ENCODE data around the gene BRS3. TPM values are rescaled to one million over a fixed set of nuclear protein-coding genes. Genes with fewer than 3 reads are reported as not detected.

BRS3 gene
- total RNA-seq, 1 donor from 2014 or later = not detected

GRCh38 chrX:136542281-136542680 lies 54.5 kb downstream of the BRS3 start:
- Histone ChIP-seq H3K4me1 (no peaks in the 10 kb centered on the region), H3K9ac (no peak overlapping the region), H3F3A (ENCODE audit: low read depth) (no peaks in the 10 kb centered on the region), H3K27ac (no peak overlapping the region), H3K4me3 (no peak overlapping the region), H3K36me3 (no peaks in the 10 kb centered on the region), H3K79me2 (ENCODE audit: low read depth) (no peaks in the 10 kb centered on the region), H3K4me2 (no peak overlapping the region), H3K27me3 (no peaks in the 10 kb centered on the region), H2AFZ (replicated peaks) (no peak overlapping the region), H4K20me1 (ENCODE audit: low read depth) (no peaks in the 10 kb centered on the region), H3K9me3 (ENCODE audit: low read depth) (no peaks in the 10 kb centered on the region)
- no peaks in the 10 kb centered on the region for H3K4me1 Mint-ChIP-seq
- no peaks in the 10 kb centered on the region for H3K9me3 Mint-ChIP-seq
- DNase-seq (ENCODE audit: low spot score) = no peak
- no peak overlapping the region for H3K27ac Mint-ChIP-seq
- H3K36me3 Mint-ChIP-seq = no peaks in the 10 kb centered on the region
- no peak overlapping the region for H3K4me3 Mint-ChIP-seq
- TF ChIP-seq EZH2phosphoT487 (IDR thresholded peaks at IDR 0.05) = no peak
- TF ChIP-seq EZH2 (IDR thresholded peaks at IDR 0.05) = no peak
- TF ChIP-seq CTCF (IDR thresholded peaks at IDR 0.05) = no peak
- H3K27me3 Mint-ChIP-seq (ENCODE audit: insufficient read depth, low read depth) = peaks cover 4% of the 10 kb centered on the region

Other genes starting within 250 kb of the BRS3 start
- gene MAP7D3, start 236.5 kb upstream of the BRS3 start, total RNA-seq (ENCODE audit: low replicate concordance) = 17.0 and 27.1 TPM in 2 replicates
- gene ADGRG4, start 187.0 kb upstream of the BRS3 start, total RNA-seq (ENCODE audit: low replicate concordance) = not detected in 2 replicates
- 111 and 123 TPM in 2 replicates for gene HTATSF1, start 9.6 kb downstream of the BRS3 start, total RNA-seq (ENCODE audit: low replicate concordance)
- not detected in 2 replicates for gene VGLL1, start 44.3 kb downstream of the BRS3 start, total RNA-seq (ENCODE audit: low replicate concordance)
- gene CD40LG, start 160.2 kb downstream of the BRS3 start, total RNA-seq (ENCODE audit: low replicate concordance) = not detected in 2 replicates

Data from neural progenitor cell (in vitro differentiated cells).